ENCODE data around the gene LRPPRC.

DNA sequence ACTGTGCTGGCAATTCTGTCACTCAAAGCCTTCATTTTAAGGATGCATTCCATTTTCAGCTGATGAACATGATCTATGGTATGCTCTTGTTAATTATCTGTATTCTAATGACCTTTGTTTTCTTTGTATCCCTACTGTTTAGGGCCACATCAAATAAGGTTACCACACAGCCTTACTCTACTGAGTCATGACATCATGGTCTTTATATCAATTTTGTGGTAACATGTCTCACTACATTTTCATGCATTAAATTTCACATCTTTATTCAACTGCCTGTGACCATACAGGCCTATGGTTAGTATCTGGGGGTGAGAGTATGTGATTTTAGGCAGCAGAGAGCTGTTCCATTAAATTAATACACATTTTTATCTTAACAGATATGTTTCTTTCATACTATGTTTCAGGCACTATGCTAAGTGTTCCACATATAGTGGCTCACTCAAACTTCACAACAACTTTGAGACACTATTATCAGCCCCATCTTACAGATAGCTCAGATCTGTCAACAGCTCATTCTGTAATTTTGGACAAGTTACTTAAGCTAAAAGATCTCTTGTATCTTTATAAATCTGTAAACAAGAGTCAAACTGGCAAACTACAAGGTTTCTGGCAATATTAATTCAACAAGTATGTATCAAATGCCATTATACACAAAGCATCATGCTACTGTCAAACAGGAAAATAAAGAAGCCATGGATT, 18.0 kb downstream of the LRPPRC start:
- TF ChIP-seq CTCF (IDR thresholded peaks at IDR 0.05) (no peak), EZH2 (IDR thresholded peaks at IDR 0.05) (no peak), EZH2phosphoT487 (IDR thresholded peaks at IDR 0.05) (no peak)

Data from neural progenitor cell (in vitro differentiated cells).